ENCODE data around the gene PRKCH.

The PRKCH gene

GRCh38 chr14:61398221-61398620, 76.8 kb downstream of the PRKCH start:
- TF ChIP-seq REST (IDR thresholded peaks at IDR 0.05; ENCODE audit: insufficient read depth in 1 of 2, low read depth in 2 of 2, low read length in 2 of 2) (no peak), POLR2AphosphoS5 (IDR thresholded peaks at IDR 0.05; ENCODE audit: low read depth, low read length) (no peak), SIN3A (IDR thresholded peaks at IDR 0.05; ENCODE audit: borderline replicate concordance, insufficient read depth, low read length) (no peak), TAF1 (IDR thresholded peaks at IDR 0.05; ENCODE audit: borderline replicate concordance, insufficient read depth, low read length) (no peak), FOXP2 (optimal IDR thresholded peaks at IDR 0.05; ENCODE audit: borderline replicate concordance, extremely low read depth, extremely low read length, insufficient read depth) (no peak)

GRCh38 chr14:61399365-61399764, 78.0 kb downstream of the PRKCH start:
- TF ChIP-seq SIN3A (IDR thresholded peaks at IDR 0.05; ENCODE audit: borderline replicate concordance, insufficient read depth, low read length) (no peak), POLR2AphosphoS5 (IDR thresholded peaks at IDR 0.05; ENCODE audit: low read depth, low read length) (no peak), REST (IDR thresholded peaks at IDR 0.05; ENCODE audit: insufficient read depth in 1 of 2, low read depth in 2 of 2, low read length in 2 of 2) (no peak), TAF1 (IDR thresholded peaks at IDR 0.05; ENCODE audit: borderline replicate concordance, insufficient read depth, low read length) (no peak), FOXP2 (optimal IDR thresholded peaks at IDR 0.05; ENCODE audit: borderline replicate concordance, extremely low read depth, extremely low read length, insufficient read depth) (no peak)

- no peak for TF ChIP-seq TAF1 (IDR thresholded peaks at IDR 0.05; ENCODE audit: borderline replicate concordance, insufficient read depth, low read length)
- no peak for TF ChIP-seq REST (IDR thresholded peaks at IDR 0.05; ENCODE audit: insufficient read depth in 1 of 2, low read depth in 2 of 2, low read length in 2 of 2)
- no peak for TF ChIP-seq FOXP2 (optimal IDR thresholded peaks at IDR 0.05; ENCODE audit: borderline replicate concordance, extremely low read depth, extremely low read length, insufficient read depth)
- no peak for TF ChIP-seq SIN3A (IDR thresholded peaks at IDR 0.05; ENCODE audit: borderline replicate concordance, insufficient read depth, low read length)
- no peak for TF ChIP-seq POLR2AphosphoS5 (IDR thresholded peaks at IDR 0.05; ENCODE audit: low read depth, low read length)
Observed at GRCh38 chr14:61401461-61401860, 80.1 kb downstream of the PRKCH start.

GRCh38 chr14:61403411-61403810, 82.0 kb downstream of the PRKCH start:
- TF ChIP-seq TAF1 (IDR thresholded peaks at IDR 0.05; ENCODE audit: borderline replicate concordance, insufficient read depth, low read length), result no peak
- no peak for TF ChIP-seq SIN3A (IDR thresholded peaks at IDR 0.05; ENCODE audit: borderline replicate concordance, insufficient read depth, low read length)
- TF ChIP-seq REST (IDR thresholded peaks at IDR 0.05; ENCODE audit: insufficient read depth in 1 of 2, low read depth in 2 of 2, low read length in 2 of 2), result no peak
- TF ChIP-seq POLR2AphosphoS5 (IDR thresholded peaks at IDR 0.05; ENCODE audit: low read depth, low read length), result no peak
- TF ChIP-seq FOXP2 (optimal IDR thresholded peaks at IDR 0.05; ENCODE audit: borderline replicate concordance, extremely low read depth, extremely low read length, insufficient read depth), result no peak

- TF ChIP-seq FOXP2 (optimal IDR thresholded peaks at IDR 0.05; ENCODE audit: borderline replicate concordance, extremely low read depth, extremely low read length, insufficient read depth) (no peak), POLR2AphosphoS5 (IDR thresholded peaks at IDR 0.05; ENCODE audit: low read depth, low read length) (no peak), TAF1 (IDR thresholded peaks at IDR 0.05; ENCODE audit: borderline replicate concordance, insufficient read depth, low read length) (no peak), SIN3A (IDR thresholded peaks at IDR 0.05; ENCODE audit: borderline replicate concordance, insufficient read depth, low read length) (no peak), REST (IDR thresholded peaks at IDR 0.05; ENCODE audit: insufficient read depth in 1 of 2, low read depth in 2 of 2, low read length in 2 of 2) (no peak)
Observed at GRCh38 chr14:61404637-61405036, 83.3 kb downstream of the PRKCH start.
